Activated naive CD4-positive, alpha-beta T cell treated with anti-CD3 and anti-CD28 coated beads, Interleukin-2, amount 50 U/mL, for 72 hours (primary cell): ENCODE results near the gene NOSTRIN. TPM values are rescaled to one million over a fixed set of nuclear protein-coding genes. Genes with fewer than 3 reads are reported as not detected.

Experiments used
- total RNA-seq, 2 donors: library from RNA; stranded (reverse); gene quantifications; one replicate each; pipeline ENCODE4 v1.2.3, GENCODE V29; 2022

The NOSTRIN gene
- total RNA-seq, 2 donors from 2014 or later = not detected

Other genes with a start within 250 kb of the NOSTRIN start
- 10 to 100 TPM; 28.5 to 50.5 TPM for gene SPC25, start 87.8 kb downstream of the NOSTRIN start, total RNA-seq
- not detected for gene G6PC2, start 98.7 kb downstream of the NOSTRIN start, total RNA-seq
- not detected for gene ABCB11, start 228.7 kb downstream of the NOSTRIN start, total RNA-seq